Putamen (tissue), 1 donor: ENCODE data around the gene KPNA3.

Experiments
- DNase-seq: peaks from one replicate; pipeline ENCODE4 v3.0.0-alpha.2; 2016; ENCODE audit warnings: low spot score

Gene KPNA3

DNA sequence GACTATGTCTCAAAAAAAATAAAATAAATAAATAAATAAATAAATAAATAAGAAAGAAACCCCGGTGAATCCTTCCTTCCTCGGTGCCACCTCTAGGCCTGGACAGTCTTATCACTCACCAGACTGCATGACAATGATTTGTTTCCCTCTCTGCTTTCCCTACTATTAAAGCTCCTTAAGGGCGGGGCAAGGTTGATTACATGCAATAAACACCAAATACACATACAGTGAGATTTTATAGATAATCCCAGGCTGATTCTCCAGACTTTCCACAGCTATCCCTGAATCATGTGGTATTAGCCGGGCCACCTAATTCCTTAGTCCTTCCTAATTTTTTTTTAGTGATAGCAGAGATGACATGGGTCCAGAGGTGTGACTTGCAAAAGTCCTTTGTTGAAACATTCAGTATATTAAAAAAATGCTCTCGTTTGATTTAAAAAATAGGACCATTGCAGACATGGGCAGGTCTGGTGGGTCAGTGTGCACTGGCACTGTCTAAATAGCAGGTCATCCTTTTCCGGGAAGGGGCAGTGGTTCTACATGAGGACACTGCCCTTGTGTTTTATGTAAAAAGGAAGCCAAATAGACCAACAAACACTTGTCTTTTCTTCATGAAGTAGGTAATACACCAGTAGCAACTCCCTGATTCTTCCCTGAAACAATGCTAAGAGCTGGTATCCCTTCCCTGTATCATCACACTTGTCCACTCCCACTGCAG lies 115.7 kb downstream of the KPNA3 start:
- no peak for DNase-seq

DNA sequence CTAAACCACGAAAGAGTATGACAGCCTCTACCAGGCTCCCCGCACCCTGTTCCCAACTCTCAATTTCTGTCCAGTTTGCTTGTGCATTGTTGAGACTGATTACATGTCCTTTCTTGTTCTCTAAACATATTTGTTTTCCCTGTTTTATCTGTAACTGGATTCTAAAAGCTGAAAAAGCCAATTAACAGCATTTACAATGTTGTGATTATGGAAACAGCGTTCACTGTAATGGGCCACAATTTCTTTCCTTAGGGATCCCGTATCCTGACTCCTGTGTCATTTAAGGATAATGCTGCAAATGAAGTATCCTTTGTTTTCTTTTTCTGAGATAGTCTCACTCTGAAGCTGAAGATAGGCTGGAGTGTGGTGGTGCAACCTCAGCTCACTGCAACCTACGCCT lies 121.7 kb downstream of the KPNA3 start:
- no peak for DNase-seq

DNA sequence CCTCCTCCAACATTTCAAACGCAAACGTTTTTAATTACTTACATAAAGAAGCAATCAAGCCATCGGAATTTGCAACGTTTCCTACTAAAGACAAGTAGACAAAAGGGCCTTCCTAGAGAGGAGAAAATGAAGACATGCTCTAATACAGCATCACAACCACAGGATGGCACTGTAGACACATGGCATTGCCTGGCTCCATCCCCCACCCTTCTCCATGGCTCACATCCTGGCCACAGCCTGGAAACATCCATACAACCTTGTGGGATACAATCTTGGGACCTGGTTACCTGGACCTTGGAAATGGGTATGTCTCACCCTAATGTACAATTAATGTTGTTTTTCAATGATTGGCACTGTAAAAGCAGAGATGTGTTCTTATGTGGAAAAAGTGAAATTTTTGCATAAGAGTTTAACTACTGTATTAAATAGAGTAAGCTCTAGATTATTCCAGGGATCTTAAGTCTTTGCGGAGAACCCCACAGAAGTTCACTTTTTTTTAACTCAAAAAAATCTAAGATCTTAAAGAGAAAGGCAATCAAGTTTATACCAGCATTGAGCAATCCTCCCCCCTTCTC lies 122.7 kb downstream of the KPNA3 start:
- peak; percentile 62 for DNase-seq

DNA sequence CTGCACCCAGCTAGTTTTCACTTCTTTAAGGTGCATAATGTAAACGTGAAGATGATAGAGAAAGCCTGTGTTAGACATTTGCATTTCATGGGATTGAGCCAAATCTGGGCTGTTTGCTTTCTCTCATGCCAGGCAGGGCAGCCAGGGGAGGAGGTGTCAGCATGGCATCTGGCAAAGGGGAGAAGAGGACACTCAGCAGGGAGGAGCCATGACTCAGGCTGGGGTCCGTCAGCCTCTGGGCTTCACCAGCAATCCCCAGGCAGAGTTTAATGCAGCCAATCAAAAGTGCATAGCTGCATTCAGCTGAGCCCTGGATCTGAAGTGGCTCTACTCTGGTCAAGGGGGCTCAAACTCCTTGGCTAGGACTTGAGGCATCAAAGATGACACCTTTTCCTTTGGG lies 124.7 kb downstream of the KPNA3 start:
- DNase-seq: no peak

DNA sequence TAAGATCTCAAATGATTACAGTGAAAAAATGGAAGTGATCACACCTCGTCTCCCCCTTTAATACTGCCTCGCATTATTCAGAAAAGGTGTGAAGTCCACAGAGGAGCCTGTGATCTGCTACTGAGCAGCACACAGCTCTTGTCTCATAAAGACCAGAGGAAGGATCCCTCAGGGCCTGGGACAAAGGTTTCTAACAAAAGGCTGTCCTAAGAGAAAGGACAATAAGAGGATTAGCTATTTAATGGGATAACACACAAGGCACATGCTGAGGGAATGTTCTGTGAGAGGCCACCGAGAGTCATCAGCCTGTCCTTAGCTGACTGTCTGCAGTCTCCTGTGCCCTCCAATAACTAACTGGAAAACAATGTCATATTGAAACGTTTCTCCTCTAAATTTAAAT lies 127.9 kb downstream of the KPNA3 start:
- DNase-seq: no peak

DNA sequence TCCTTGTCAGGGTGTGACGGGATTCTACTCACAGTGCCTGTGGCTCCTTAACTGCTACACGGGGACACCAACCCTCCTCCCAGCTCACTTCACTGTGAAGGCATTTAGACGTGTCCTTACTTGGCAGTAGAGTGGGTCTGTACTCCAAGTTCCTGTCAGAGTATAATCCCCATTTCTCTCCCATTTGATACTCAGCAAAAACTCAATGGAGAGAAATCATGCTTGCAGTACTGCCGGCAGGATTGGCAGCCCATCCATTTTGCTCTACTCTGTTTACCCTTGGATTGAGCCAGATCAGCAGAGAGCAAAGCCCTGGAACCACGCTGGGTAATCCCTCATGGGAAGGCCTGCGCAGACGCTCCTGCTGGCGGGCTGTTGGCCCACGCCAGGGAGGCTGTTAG lies 135.2 kb downstream of the KPNA3 start:
- no peak for DNase-seq

DNA sequence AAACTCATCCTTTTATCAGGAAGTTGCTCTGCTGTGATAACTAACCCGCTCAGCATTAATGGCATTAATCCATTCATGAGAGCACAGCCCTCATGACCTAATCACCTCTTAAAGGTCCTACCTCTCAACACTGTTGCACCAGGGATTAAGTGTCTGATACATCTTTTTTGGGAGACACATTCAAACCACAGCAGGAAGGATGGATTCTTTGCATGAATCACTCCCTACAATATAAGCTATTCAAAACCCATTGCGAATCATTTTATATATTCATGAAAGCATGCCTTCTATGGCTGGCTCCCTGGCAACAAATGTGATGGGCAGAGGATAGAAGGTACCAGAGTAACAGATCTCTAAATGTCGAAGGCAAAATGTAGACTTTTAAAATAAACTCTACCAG lies 136.6 kb downstream of the KPNA3 start:
- no peak for DNase-seq

DNA sequence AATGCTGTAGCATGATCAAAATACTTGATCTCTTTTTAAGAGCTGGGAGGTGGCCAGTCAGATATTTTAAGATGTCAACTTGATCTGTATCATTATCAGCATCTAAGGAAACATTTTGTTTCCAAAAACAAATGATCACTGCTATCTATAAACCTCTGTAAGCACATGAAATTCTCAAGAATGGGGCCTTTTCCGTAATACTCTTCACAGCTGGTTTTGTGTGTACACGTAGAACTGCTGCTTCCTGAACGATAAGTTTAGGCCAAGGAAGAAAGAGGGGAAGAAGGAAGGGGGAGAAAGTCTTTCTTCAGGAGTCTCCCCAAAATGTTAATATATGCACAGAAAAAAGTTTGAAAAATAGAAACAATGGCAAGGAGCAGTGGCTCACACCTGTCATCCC lies 138.5 kb downstream of the KPNA3 start:
- DNase-seq: no peak

DNA sequence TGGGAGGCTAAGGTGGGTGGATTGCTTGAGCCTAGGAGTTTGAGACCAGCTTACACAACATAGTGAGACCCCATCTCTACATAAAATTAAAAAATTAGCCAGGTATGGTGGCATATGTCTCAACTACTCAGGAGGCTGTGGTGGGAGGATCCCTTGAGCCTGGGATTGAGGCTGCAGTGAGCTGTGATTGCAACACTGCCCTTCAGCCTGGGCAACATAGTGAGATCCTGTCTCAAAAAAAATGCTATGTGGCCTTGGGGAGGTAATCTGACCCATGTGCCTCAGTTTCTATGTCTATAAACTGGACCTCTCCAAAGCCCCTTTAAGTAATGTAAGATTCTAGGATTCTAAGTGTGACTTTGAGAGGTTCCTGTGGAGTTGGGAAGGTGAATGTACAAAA lies 139.0 kb downstream of the KPNA3 start:
- DNase-seq: no peak

DNA sequence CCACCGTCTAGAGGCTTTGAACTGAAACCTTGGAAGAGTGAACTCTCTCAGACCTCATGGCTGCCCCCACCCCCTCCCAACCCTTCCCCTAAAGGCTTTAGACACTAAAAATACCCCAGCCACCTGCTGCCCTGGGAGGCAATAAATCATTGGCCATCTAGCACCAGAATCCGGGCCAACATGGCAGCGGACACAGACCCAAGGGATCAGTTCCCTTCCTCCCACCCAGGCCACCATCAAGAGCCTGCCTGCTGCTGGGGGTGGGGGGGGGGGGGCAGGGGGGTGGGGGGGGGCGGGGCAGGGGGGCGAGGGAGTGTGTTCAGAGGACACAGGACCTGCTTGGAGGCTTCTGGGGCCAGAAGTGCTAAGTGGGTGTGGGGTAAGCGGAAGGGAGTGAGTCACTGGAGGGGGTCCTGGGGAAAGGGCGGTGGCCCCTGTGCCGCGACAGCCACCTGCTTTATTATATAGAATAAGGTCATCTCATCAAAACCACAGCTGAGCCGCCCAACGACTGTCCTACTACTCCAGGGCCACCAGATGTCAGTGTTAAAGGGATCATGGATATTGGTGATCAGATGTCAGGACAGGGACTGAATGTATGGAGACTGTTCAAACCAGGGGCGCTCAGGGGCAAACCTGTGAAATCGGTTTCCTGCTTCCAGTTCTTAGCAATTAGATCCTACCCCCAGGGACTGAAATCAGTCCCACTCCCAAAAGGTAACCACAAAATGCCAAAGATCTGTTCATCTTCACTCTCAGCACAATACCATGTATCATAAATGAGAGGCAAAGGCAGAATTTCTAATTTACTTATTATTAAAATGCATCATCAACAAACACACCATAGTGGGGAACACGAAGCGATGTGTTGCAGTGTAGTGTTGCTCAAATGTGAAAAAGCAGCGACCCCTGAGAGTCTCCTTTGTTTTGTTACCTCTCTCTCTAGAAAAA lies 139.9 kb downstream of the KPNA3 start:
- no peak for DNase-seq

DNA sequence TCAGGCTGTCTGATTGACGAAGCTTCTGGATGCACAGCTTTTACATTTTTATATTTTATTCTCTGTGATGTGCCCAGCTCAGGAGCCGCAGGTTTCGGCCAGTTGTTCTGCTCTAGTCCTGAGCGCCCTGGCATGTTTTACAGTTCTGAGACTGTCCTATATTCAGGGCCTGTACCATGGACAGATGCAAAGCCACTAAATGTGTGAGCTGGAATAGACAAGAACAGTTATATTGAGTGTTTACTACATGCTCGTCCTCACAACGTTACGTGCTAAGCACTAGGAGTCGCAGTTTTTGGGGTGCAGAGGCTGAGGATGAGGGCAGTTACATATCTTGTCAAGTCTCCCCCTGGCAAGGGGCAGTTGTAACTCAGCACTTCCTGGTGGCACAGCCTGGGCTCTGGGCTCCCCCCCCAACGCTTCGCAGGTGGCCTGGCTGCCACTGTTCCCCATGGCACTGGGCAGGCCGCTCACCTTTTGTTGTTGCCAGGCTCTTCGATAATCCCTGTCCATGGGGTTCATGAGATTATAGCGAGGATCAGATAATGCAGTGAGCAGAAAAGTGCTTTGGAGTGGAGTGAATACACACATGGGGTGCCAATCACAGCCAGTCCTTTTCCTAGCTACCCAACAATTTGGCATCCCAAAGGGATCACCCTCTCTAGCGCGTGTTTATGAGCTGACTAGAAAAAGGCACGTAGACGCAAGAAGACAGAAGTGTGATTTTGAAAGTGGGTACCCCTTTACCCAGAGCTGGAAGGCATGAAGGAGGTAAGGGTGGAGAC lies 140.7 kb downstream of the KPNA3 start:
- DNase-seq: no peak

DNA sequence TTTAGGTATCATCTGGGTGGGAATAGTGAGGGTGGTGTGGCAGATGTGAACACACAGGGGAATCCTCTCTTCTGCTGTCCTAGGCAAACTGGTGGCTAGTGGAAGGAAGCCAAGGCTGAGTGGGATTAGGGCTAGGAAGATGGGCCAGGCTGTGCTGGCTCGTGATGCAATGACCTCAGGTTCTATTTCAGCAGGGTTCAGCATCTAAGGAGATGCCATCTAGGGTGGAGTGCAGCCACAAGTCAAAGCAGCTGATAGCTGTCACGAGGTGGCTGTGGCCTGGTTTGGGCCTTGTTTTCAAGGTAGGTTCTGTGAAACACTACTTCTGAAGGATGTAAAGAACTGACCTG lies 142.5 kb downstream of the KPNA3 start:
- no peak for DNase-seq
